ENCODE measurements around the gene FAM227A. TPM values are rescaled to one million over a fixed set of nuclear protein-coding genes. Genes with fewer than 3 reads are reported as not detected.
A peak's percentile ranks its signal among the peaks of the same experiment; 100 is the strongest.
"Not testable (repeated sequence)": the region's sequence is repeated elsewhere in the genome, so short reads cannot be mapped to it uniquely, and the experiment has no call there.

Gene FAM227A
- total and polyA plus RNA-seq, 5 experiments from 2014 or later = 0.29 to 0.96 TPM; not detected in 3

DNA sequence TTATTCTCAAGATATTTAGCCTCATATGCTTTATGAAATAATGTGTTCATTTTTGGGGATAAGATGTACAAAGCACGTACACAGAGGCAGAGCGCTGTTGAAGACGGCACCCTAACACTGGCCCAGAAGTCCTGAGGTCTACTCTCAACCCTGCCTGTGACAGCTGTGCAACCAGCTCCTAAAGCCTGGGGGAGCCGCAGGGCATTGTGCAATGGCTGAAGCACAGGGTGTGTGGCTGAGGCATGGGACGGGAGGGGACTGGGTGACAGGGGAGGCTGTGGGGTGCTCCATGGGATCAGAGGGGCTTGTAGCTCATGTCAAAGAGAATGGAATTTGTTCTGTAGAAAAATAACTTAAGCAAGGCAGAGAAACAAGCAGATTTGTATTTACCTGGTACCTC lies 27.7 kb downstream of the FAM227A start:
- H3K36me3 Mint-ChIP-seq = no peaks in the 10 kb centered on the region
- POLR2A ChIA-PET = interaction anchor here (0.7 kb wide), 1 partner anchor 1288 kb away, joined by 3 read pairs; no protein-coding TSS in a partner anchor
- H3K27me3 Mint-ChIP-seq = peaks cover 0 to 6% (median 0%) of the 10 kb centered on the region in 5 donors
- H3K9me3 Mint-ChIP-seq = no peaks in the 10 kb centered on the region
- peaks cover 10 to 13% (median 11%) of the 10 kb centered on the region in 4 donors for H3K4me1 Mint-ChIP-seq
- ATAC-seq (no peak), DNase-seq (no peak)
- no peak overlapping the region for H3K27ac Mint-ChIP-seq
- no peak overlapping the region for H3K4me3 Mint-ChIP-seq

DNA sequence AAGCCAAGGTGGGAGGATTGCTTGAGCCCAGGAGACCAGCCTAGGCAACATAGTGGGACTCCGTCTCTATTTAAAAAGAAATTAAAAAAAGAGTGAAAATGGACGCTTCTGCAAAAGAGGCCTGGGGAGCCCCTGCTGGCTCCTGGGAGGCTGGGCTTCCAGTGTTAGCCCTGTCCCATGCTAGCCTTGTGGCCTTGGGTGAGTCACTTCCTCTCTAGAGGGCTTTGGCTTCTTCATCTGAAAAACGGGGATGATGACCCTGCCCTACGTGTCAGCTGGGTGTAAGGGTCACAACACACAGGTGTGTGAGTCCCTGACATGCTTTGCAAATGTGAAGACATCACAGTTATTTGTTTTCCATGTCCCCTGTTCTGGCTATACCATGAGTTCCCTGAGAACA lies 32.8 kb downstream of the FAM227A start:
- Mint-ChIP-seq H3K27me3 (peaks cover 0 to 6% (median 2%) of the 10 kb centered on the region in 5 donors), H3K4me3 (peak overlapping the region in 1 of 10 donors; percentile 10), H3K9me3 (peaks cover 0 to 8% (median 5%) of the 10 kb centered on the region in 9 donors), H3K27ac (no peak overlapping the region), H3K36me3 (peaks cover 0 to 7% (median 2%) of the 10 kb centered on the region in 3 donors), H3K4me1 (no peaks in the 10 kb centered on the region)
- DNase-seq (no peak), ATAC-seq (no peak)
- POLR2A ChIA-PET = no interaction called here

DNA sequence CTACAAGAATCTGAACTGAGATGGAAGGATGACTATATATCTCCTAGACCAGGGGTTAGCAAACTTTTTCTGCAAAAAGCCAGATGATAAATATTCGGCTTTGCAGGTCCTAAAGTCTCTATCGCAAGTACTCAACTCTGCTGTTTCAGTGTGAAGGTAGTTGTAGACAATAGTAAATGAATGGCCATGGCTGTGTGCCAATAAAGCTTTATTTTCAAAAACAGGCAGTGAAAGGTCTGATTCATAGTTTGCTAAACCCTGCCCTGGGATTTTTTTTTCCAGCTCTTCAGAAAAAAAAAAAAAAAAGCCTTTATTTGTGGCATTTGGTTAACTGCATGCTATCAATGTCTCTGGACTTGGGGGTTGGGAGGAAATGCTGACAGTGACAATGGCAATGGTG lies 37.5 kb downstream of the FAM227A start:
- DNase-seq = no peak
- peaks cover 2 to 12% (median 5%) of the 10 kb centered on the region in 3 donors for H3K36me3 Mint-ChIP-seq
- peaks cover 0 to 18% (median 8%) of the 10 kb centered on the region in 9 donors for H3K9me3 Mint-ChIP-seq
- POLR2A ChIA-PET = interaction anchor here (0.7 kb wide), 1 partner anchor 270 kb away, joined by 3 read pairs; no protein-coding TSS in a partner anchor
- H3K27me3 Mint-ChIP-seq = peaks cover 0 to 22% (median 10%) of the 10 kb centered on the region in 5 donors
- no peak for ATAC-seq
- H3K4me1 Mint-ChIP-seq = no peaks in the 10 kb centered on the region
- no peak overlapping the region for H3K27ac Mint-ChIP-seq
- no peak overlapping the region for H3K4me3 Mint-ChIP-seq

DNA sequence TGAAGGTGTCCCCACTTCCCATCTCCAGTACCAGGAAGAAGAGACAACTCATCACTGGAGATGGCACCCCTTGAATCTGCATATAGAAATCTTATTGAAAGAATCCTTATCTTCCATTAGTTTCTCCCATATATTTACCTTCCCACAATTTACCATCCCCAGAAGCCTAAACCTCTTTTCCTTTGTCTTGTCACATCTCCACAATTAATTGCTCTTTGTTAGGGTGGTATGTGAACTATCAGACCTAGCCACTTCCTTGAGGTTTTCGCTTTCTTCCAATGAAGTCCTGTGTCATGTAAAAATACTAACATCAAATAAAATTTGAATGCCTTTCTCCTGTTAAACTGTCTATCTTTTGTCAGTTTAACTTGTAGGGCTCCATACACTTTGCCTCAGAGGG lies 37.9 kb downstream of the FAM227A start:
- Mint-ChIP-seq H3K4me3 (no peak overlapping the region), H3K9me3 (peaks cover 0 to 18% (median 8%) of the 10 kb centered on the region in 9 donors), H3K36me3 (peaks cover 2 to 12% (median 5%) of the 10 kb centered on the region in 3 donors), H3K27me3 (peaks cover 0 to 22% (median 10%) of the 10 kb centered on the region in 5 donors), H3K27ac (peak overlapping the region in 1 of 10 donors; percentile 18), H3K4me1 (no peaks in the 10 kb centered on the region)
- DNase-seq = no peak
- POLR2A ChIA-PET = no interaction called here
- no peak for ATAC-seq

DNA sequence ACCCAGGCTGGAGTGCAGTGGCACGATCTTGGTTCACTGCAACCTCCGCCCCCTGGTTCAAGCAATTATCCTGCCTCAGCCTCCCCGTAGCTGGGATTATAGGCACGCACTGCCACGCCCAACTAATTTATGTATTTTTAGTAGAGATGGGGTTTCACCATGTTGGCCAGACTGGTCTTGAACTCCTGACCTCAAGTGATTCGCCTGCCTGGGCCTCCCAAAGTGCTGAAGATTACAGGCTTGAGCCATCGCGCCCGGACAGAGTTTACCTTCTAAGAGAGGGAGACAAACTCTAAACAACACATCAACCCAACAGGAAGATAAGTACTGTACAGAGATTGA lies 41.2 kb downstream of the FAM227A start:
- H3K36me3 Mint-ChIP-seq = peaks cover 2 to 12% (median 5%) of the 10 kb centered on the region in 3 donors
- DNase-seq, ATAC-seq, H3K27ac Mint-ChIP-seq, POLR2A ChIA-PET, H3K4me1 Mint-ChIP-seq, H3K4me3 Mint-ChIP-seq: not testable (repeated sequence)
- H3K27me3 Mint-ChIP-seq = peaks cover 0 to 22% (median 10%) of the 10 kb centered on the region in 5 donors
- H3K9me3 Mint-ChIP-seq = peaks cover 0 to 18% (median 8%) of the 10 kb centered on the region in 9 donors

DNA sequence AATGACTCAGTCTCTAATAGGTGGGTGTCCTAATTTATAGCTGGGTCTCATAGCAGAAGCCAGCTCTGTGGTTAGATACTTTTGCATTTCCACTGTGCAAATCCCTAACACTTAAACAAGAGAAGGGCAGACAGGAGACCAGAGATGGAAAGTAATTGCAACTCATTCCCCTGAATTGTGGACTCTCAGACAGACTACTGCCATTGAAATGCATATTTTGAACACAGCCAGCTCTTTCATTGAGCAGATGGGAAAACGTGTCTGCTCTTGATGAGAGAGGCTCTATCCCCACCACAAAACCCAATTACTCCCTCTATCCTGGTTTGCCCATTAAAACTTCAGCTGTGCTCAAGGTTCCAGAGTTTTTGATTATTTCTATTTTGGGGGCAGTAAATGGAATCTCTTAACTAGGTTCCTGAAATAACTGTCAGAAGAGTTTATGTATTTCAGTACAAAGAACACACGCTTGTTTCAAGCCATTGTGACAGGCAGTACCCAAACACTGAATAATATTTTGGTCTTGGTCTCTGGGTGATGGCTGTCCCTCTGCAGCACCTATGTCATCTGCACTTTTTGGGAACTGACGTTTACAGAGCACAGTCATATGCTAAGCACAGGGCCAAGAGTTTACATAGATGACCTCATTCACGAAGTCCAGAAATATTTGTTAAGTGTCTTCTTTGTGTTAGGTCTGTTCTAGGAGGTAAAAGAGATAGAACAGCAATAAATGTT lies 41.7 kb downstream of the FAM227A start:
- H3K4me1 Mint-ChIP-seq = no peaks in the 10 kb centered on the region
- no peak for DNase-seq
- no peak overlapping the region for H3K4me3 Mint-ChIP-seq
- no peak for ATAC-seq
- POLR2A ChIA-PET = no interaction called here
- H3K36me3 Mint-ChIP-seq = peaks cover 2 to 12% (median 5%) of the 10 kb centered on the region in 3 donors
- peaks cover 0 to 22% (median 8%) of the 10 kb centered on the region in 5 donors for H3K27me3 Mint-ChIP-seq
- H3K9me3 Mint-ChIP-seq = peaks cover 0 to 18% (median 8%) of the 10 kb centered on the region in 9 donors
- no peak overlapping the region for H3K27ac Mint-ChIP-seq

DNA sequence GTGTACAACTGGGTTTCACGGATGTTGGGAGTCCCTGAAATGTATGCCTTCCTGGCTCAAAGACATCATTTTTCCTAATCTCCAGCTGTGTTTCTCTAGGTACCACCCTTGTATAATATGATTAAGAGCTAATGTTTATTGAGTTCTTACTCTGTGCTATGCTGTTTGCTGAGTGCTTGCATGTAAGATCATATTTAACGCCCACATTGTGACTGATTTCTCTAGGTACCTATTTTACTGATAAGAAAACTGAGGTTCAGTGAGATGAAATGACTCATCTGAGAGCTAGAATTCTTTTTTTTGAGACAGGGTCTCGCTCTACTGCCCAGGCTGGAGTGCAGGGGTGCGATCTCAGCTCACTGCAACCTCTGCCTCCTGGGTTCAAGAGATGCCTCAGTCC lies 42.6 kb downstream of the FAM227A start:
- DNase-seq (no peak), ATAC-seq (no peak)
- peaks cover 0 to 13% (median 6%) of the 10 kb centered on the region in 9 donors for H3K9me3 Mint-ChIP-seq
- H3K36me3 Mint-ChIP-seq = peaks cover 2 to 7% (median 5%) of the 10 kb centered on the region in 3 donors
- peaks cover 0 to 19% (median 8%) of the 10 kb centered on the region in 5 donors for H3K27me3 Mint-ChIP-seq
- no peak overlapping the region for H3K4me3 Mint-ChIP-seq
- peak overlapping the region in 1 of 10 donors; percentile 2 for H3K27ac Mint-ChIP-seq
- H3K4me1 Mint-ChIP-seq = no peaks in the 10 kb centered on the region
- POLR2A ChIA-PET = interaction anchor here (0.6 kb wide), 1 partner anchor 315 kb away, joined by 4 read pairs; no protein-coding TSS in a partner anchor

DNA sequence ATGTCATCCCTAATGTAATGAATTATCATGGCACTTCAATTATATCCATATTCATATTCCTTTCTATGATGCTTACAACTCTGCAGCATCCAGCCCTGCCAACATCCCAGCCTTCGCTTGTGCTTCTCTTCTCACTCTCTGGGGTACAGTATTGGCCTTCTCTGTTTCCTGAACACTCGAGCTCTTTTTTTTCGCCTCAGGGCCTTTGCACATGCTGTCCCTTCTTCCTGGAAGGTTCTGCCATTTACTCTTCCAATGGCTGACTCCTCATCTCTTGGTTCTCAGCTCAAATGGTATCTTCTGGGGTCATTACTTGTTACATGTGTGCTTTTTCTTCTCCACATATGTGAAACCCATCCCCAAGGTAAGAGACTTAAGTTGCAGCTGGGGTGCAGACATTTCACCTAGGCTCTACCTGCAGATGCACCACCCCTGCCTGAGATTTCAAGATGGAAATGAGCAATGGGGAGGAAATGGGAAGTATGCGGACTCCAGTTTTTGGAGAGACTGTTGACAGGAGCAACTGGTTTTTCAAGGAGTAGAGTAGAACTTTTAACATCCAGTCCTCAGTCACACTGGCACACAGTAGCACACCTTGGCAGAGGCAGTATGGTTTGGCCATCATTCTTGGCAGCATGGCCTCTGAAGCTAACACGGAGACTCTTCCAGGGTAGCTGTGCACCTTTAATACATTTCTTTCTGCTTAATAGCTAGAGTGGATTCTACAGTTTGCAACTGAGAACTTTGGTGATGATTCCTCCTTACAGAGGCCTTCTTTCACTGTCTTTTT lies 43.8 kb downstream of the FAM227A start:
- POLR2A ChIA-PET = no interaction called here
- no peak for ATAC-seq
- H3K27me3 Mint-ChIP-seq = peaks cover 0 to 17% (median 8%) of the 10 kb centered on the region in 5 donors
- DNase-seq = no peak
- peaks cover 0 to 1% (median 0%) of the 10 kb centered on the region in 9 donors for H3K9me3 Mint-ChIP-seq
- peaks cover 0 to 2% (median 0%) of the 10 kb centered on the region in 3 donors for H3K36me3 Mint-ChIP-seq
- no peak overlapping the region for H3K4me3 Mint-ChIP-seq
- no peak overlapping the region for H3K27ac Mint-ChIP-seq
- no peaks in the 10 kb centered on the region for H3K4me1 Mint-ChIP-seq

DNA sequence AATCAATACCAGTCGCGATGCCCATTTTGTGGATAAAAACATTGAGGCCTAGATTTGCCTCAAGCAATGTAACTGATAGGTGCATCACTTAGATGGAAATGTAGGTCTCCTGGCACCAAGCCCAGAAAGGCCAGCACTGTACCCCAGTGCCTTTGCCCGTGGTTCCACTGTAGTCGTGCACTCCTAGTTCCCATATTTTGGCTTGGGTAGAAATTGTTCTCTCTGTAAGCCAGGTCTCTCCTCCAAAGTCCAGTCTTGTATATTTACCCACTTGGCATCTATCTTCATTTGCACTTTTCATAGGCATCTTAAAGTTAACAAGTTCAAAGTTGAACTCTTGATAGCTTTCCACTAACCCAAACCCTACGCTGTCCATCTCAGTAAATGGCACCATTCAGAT lies 44.6 kb downstream of the FAM227A start:
- POLR2A ChIA-PET = no interaction called here
- DNase-seq (no peak), ATAC-seq (no peak)
- Mint-ChIP-seq H3K4me1 (no peaks in the 10 kb centered on the region), H3K27me3 (peaks cover 0 to 15% (median 8%) of the 10 kb centered on the region in 5 donors), H3K36me3 (peaks cover 0 to 2% (median 0%) of the 10 kb centered on the region in 3 donors), H3K4me3 (no peak overlapping the region), H3K27ac (no peak overlapping the region), H3K9me3 (no peaks in the 10 kb centered on the region)

DNA sequence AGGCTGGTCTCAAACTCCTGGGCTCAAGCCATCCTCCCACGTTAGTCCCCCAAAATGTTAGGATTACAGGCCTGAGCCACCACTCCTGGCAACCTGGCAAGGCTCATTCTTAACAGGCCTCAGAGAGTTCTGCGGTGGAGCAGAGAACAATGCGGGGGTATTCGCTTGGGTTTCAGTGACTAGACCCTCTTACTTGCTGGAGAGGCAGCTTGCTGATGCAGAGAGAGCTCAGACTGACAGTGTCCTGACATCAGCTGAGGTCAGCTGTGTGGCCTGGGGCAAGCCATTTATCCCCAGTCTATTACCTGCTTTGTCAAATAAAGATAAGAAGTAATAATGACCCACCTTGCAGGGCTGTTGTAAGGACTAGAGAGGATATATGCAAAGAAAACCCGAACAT lies 46.0 kb downstream of the FAM227A start:
- POLR2A ChIA-PET = no interaction called here
- H3K36me3 Mint-ChIP-seq = no peaks in the 10 kb centered on the region
- peaks cover 0 to 7% (median 2%) of the 10 kb centered on the region in 5 donors for H3K27me3 Mint-ChIP-seq
- no peaks in the 10 kb centered on the region for H3K4me1 Mint-ChIP-seq
- H3K9me3 Mint-ChIP-seq = no peaks in the 10 kb centered on the region
- no peak overlapping the region for H3K27ac Mint-ChIP-seq
- no peak overlapping the region for H3K4me3 Mint-ChIP-seq
- DNase-seq (no peak), ATAC-seq (no peak)

DNA sequence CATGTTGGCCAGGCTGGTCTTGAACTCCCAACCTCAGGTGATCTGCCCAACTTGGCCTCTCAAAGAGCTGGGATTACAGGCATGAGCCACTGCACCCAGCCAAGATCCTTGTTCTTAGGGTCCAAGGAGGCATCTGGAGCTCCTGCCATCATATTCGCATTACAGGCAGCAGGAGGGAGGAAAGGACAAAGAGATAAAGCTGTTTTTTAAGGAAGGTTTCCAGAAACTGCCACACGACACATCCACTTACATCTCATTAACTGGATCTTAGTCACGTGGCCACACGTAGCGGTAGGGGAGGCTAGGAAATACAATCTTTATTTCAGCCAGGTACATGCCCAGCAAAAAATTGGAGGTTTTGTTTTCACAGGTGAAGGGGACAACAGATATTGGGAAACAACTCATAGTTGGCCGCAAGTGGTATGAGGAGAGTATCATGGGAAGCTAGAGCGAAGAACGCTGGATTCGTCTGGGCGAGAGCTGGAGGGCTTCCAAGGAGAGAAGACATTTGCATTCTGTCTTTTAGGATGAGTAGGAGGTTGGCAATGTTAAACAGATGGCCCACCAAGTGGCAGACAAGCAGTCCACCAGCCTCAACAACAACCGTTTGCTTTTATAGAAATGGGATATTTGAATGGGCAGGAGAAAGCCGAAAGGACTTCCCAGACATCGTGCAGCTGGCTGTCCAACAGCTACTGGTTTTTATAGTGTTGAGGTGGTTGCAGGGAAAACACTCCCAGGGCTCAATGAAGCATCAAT lies 47.0 kb downstream of the FAM227A start:
- ATAC-seq (no peak), DNase-seq (no peak)
- Mint-ChIP-seq H3K27ac (no peak overlapping the region), H3K9me3 (no peaks in the 10 kb centered on the region), H3K4me1 (no peaks in the 10 kb centered on the region), H3K4me3 (no peak overlapping the region), H3K36me3 (no peaks in the 10 kb centered on the region), H3K27me3 (peaks cover 0 to 3% (median 0%) of the 10 kb centered on the region in 5 donors)
- POLR2A ChIA-PET = no interaction called here

DNA sequence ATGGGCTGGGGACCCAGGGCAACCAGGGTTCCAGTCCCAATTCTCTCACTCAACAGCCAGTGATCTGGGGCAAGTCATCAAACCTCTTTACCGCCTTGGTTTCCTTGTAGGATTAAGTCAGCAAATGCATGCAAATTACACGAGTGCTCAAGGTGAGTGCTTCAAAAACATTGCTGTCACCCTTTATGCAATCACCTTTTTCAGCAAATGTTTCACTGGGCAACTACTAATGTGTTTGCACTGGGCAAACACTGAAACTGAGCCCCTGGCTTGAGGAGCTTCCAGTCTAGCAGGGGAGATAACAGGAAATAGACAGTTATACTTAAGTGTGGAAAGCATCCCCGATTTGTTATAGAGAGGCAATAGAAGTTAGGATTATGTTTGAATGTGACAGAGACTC lies 48.5 kb downstream of the FAM227A start:
- no peak for DNase-seq
- Mint-ChIP-seq H3K36me3 (no peaks in the 10 kb centered on the region), H3K27me3 (peaks cover 0 to 3% (median 0%) of the 10 kb centered on the region in 5 donors), H3K9me3 (no peaks in the 10 kb centered on the region), H3K27ac (no peak overlapping the region), H3K4me3 (no peak overlapping the region), H3K4me1 (no peaks in the 10 kb centered on the region)
- POLR2A ChIA-PET = interaction anchor here (0.8 kb wide), 1 partner anchor 26 kb away, joined by 3 read pairs; no protein-coding TSS in a partner anchor
- ATAC-seq = no peak
